A549 treated with CORT108297 at 1 μM for 4 hours (cell line): Measurements from ENCODE around the gene C11orf58. TPM values are rescaled to one million over a fixed set of nuclear protein-coding genes. Genes with fewer than 3 reads are reported as not detected.

ENCODE experiments used
- total RNA-seq: library from RNA; stranded (reverse); fragments of 200-300 nt; extraction: Qiagen RNA extraction; gene quantifications from 5 replicates; pipeline ENCODE4 v1.2.3, GENCODE V29; 2022

The C11orf58 gene
- total RNA-seq = 180 to 267 TPM (median 190 TPM) in 5 replicates

DNA sequence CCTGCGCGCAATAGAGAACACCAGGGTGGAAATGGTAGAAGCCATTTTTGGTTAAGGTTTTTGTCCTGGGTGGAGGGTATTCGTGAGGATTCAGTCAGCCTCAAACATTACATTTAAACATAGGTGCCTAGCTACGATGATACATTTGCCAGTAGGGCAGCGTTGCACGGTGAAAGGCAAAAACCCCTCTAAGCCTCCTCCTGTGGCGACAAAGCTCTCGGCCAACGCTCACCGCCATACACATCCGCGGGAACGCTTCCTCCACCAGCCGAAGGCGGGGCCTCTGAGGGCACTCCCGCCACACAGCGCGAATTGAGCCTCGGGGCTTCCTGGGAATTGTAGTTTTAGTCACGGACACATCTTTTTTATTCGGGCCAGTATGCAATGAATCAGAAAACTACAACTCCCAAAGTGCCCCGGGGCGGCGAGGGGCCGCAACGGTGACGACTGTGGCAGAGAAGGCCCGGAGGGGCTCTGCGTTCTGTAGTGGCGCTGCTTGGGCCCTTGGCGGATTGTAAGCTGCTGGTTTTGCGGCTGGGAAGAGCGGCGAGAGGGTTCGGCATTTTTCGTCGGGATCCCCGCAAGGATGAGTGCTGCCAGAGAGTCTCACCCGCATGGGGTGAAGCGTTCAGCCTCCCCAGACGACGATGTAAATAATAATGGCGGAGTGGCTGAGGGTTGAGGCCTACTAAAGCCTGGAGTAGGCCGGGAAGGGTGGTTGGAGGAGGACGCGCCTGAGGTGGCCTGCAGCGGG, at the start of gene C11orf58:
Gene C11orf58 (plus strand): TSS at position 455 of the 754 bp plus-strand sequence. CDS start 132 bp downstream, at position 587.

